SK-N-MC (cell line): Measurements from ENCODE around the gene LILRA5.
"Not testable (repeated sequence)": the region's sequence is repeated elsewhere in the genome, so short reads cannot be mapped to it uniquely, and the experiment has no call there.

Experiments used
- EZH2 ChIP-seq: fragments of 200-600 bp; sonication (generic); IDR thresholded peaks from one replicate; pipeline ENCODE4 v1.6.1; 2017; ENCODE audit warnings: antibody characterized with exemption
- FOXP2 ChIP-seq: optimal IDR thresholded peaks from 2 replicates; pipeline ENCODE3; 2011; ENCODE audit warnings: mild to moderate bottlenecking, moderate library complexity; ENCODE audit not compliant: insufficient read depth; ENCODE audit errors: extremely low read length, control extremely low read depth
- POLR2AphosphoS5 ChIP-seq: IDR thresholded peaks from 2 replicates; pipeline ENCODE4 v1.6.1; 2012; ENCODE audit warnings: mild to moderate bottlenecking, low read depth, low read length, borderline replicate concordance

DNA sequence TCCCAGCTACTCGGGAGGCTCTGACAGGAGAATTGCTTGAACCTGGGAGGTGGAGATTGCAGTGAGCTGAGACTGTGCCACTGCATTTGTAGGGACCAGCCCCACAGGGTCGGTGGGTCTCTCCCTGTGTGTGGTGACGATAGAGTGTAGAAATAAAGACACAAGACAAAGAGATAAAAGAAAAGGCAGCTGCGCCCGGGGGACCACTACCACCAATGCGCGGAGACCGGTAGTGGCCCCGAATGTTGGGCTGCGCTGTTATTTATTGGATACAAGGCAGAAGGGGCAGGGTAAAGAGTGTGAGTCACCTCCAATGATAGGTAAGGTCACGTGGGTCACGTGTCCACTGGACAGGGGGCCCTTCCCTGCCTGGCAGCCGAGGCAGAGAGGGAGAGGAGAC lies 9.3 kb upstream of the LILRA5 start:
- TF ChIP-seq EZH2, POLR2AphosphoS5, FOXP2: not testable (repeated sequence)
